IPS DF 6.9 (cell line): ENCODE measurements around the gene IL2RA.

Experiments used
- DNase-seq: peaks from one replicate; pipeline ENCODE4 v3.0.0-alpha.2; 2013; ENCODE audit warnings: low read depth, low spot score
- H3K27ac ChIP-seq: one replicate; pipeline ENCODE4 v1.5.1; 2013; ENCODE audit warnings: low read length, control low read depth
- H3K27me3 ChIP-seq: 2 replicates; pipeline ENCODE4 v1.6.1; 2013; ENCODE audit warnings: mild to moderate bottlenecking, low read length; ENCODE audit not compliant: control insufficient read depth, insufficient read depth
- H3K36me3 ChIP-seq: 2 replicates; pipeline ENCODE4 v1.6.1; 2013; ENCODE audit warnings: low read length; ENCODE audit not compliant: control insufficient read depth, insufficient read depth
- H3K4me1 ChIP-seq: 2 replicates; pipeline ENCODE4 v1.6.1; 2013; ENCODE audit warnings: low read length; ENCODE audit not compliant: control insufficient read depth, insufficient read depth
- H3K4me3 ChIP-seq: 2 replicates; pipeline ENCODE4 v1.5.1; 2013; ENCODE audit warnings: mild to moderate bottlenecking, low read length
- H3K9me3 ChIP-seq: 2 replicates; pipeline ENCODE4 v1.6.1; 2013; ENCODE audit warnings: low read length, inconsistent platforms; ENCODE audit not compliant: control insufficient read depth, insufficient read depth
- WGBS: extraction: QIAGEN DNeasy Blood & Tissue Kit; methylation state at CpG from one replicate; pipeline ENCODE4 v1.1.7; 2013; ENCODE audit warnings: mixed read lengths, missing lambda C conversion rate; ENCODE audit not compliant: insufficient read length, insufficient coverage; 5-methylcytosine and 5-hydroxymethylcytosine counted together

Gene IL2RA

GRCh38 chr10:6013413-6014192, 48.6 kb downstream of the IL2RA start:
- no CpG with 5 or more reads among the region's 17 CpGs for WGBS
- no peaks in the 10 kb centered on the region for H3K9me3 ChIP-seq
- H3K4me3 ChIP-seq = no peak overlapping the region
- H3K36me3 ChIP-seq = no peaks in the 10 kb centered on the region
- H3K27me3 ChIP-seq = no peaks in the 10 kb centered on the region
- H3K27ac ChIP-seq = no peak overlapping the region
- DNase-seq = no peak
- no peaks in the 10 kb centered on the region for H3K4me1 ChIP-seq

GRCh38 chr10:6012121-6012905, 49.9 kb downstream of the IL2RA start:
- Histone ChIP-seq H3K9me3 (no peaks in the 10 kb centered on the region), H3K4me3 (no peak overlapping the region), H3K27me3 (no peaks in the 10 kb centered on the region), H3K36me3 (no peaks in the 10 kb centered on the region), H3K27ac (no peak overlapping the region), H3K4me1 (no peaks in the 10 kb centered on the region)
- WGBS = no CpG with 5 or more reads among the region's 15 CpGs
- DNase-seq = no peak

GRCh38 chr10:6011558-6011957, 50.6 kb downstream of the IL2RA start:
- Histone ChIP-seq H3K27ac (no peak overlapping the region), H3K4me3 (no peak overlapping the region), H3K27me3 (no peaks in the 10 kb centered on the region), H3K9me3 (no peaks in the 10 kb centered on the region), H3K4me1 (no peaks in the 10 kb centered on the region), H3K36me3 (no peaks in the 10 kb centered on the region)
- no CpG with 5 or more reads among the region's 8 CpGs for WGBS
- DNase-seq = no peak

GRCh38 chr10:6010569-6010968, 51.6 kb downstream of the IL2RA start:
- no CpG with 5 or more reads among the region's 3 CpGs for WGBS
- DNase-seq = no peak
- Histone ChIP-seq H3K9me3 (no peaks in the 10 kb centered on the region), H3K36me3 (no peaks in the 10 kb centered on the region), H3K27me3 (no peaks in the 10 kb centered on the region), H3K4me3 (no peak overlapping the region), H3K4me1 (no peaks in the 10 kb centered on the region), H3K27ac (no peak overlapping the region)

- Histone ChIP-seq H3K27ac (no peak overlapping the region), H3K4me1 (no peaks in the 10 kb centered on the region), H3K27me3 (no peaks in the 10 kb centered on the region), H3K4me3 (no peak overlapping the region), H3K9me3 (no peaks in the 10 kb centered on the region), H3K36me3 (no peaks in the 10 kb centered on the region)
- DNase-seq = no peak
- WGBS = no CpG with 5 or more reads among the region's 4 CpGs
Measured at GRCh38 chr10:6009961-6010360, 52.2 kb downstream of the IL2RA start.

GRCh38 chr10:6009150-6009549, 53.0 kb downstream of the IL2RA start:
- no peak overlapping the region for H3K27ac ChIP-seq
- no peaks in the 10 kb centered on the region for H3K27me3 ChIP-seq
- H3K4me1 ChIP-seq = no peaks in the 10 kb centered on the region
- no peak for DNase-seq
- no peaks in the 10 kb centered on the region for H3K36me3 ChIP-seq
- H3K9me3 ChIP-seq = no peaks in the 10 kb centered on the region
- no peak overlapping the region for H3K4me3 ChIP-seq
- no CpG with 5 or more reads among the region's 2 CpGs for WGBS

GRCh38 chr10:6008497-6009142, 53.5 kb downstream of the IL2RA start:
- Histone ChIP-seq H3K9me3 (no peaks in the 10 kb centered on the region), H3K27me3 (no peaks in the 10 kb centered on the region), H3K4me1 (no peaks in the 10 kb centered on the region), H3K27ac (no peak overlapping the region), H3K36me3 (no peaks in the 10 kb centered on the region), H3K4me3 (no peak overlapping the region)
- WGBS = no CpG with 5 or more reads among the region's 5 CpGs
- no peak for DNase-seq

GRCh38 chr10:6006991-6007390, 55.2 kb downstream of the IL2RA start:
- Histone ChIP-seq H3K4me1 (no peaks in the 10 kb centered on the region), H3K27me3 (no peaks in the 10 kb centered on the region), H3K36me3 (no peaks in the 10 kb centered on the region), H3K9me3 (no peaks in the 10 kb centered on the region), H3K4me3 (no peak overlapping the region), H3K27ac (no peak overlapping the region)
- DNase-seq = no peak
- no CpG with 5 or more reads among the region's 1 CpG for WGBS

- Histone ChIP-seq H3K9me3 (no peaks in the 10 kb centered on the region), H3K27me3 (no peaks in the 10 kb centered on the region), H3K27ac (no peak overlapping the region), H3K36me3 (no peaks in the 10 kb centered on the region), H3K4me3 (no peak overlapping the region), H3K4me1 (no peaks in the 10 kb centered on the region)
- no peak for DNase-seq
- WGBS = no CpG with 5 or more reads among the region's 3 CpGs
Measured at GRCh38 chr10:6006546-6006945, 55.6 kb downstream of the IL2RA start.

GRCh38 chr10:6005856-6006395, 56.2 kb downstream of the IL2RA start:
- DNase-seq = no peak

More at GRCh38 chr10:6005856-6006395, 56.2 kb downstream of the IL2RA start:
- no peaks in the 10 kb centered on the region for H3K27me3 ChIP-seq
- no peaks in the 10 kb centered on the region for H3K4me1 ChIP-seq
- no peak overlapping the region for H3K27ac ChIP-seq
- no peak overlapping the region for H3K4me3 ChIP-seq
- whole genome bisulfite sequencing = no CpG with 5 or more reads among the region's 8 CpGs
- H3K9me3 ChIP-seq = no peaks in the 10 kb centered on the region
- H3K36me3 ChIP-seq = no peaks in the 10 kb centered on the region
